ENCODE results near the gene NPTX1.

Gene NPTX1

GRCh38 chr17:80443916-80444643 lies 32.3 kb downstream of the NPTX1 start:
- 8 to 13% methylated on average over 29 of the region's 31 CpGs for WGBS, 2 experiments
- H3K9me3 ChIP-seq (ENCODE audit: control insufficient read depth, low read length): no peaks in the 10 kb centered on the region
- H3K27me3 ChIP-seq (ENCODE audit: control insufficient read depth, insufficient read depth, low read length, poor library complexity, severe bottlenecking): peaks cover 15% of the 10 kb centered on the region
- H3K27ac ChIP-seq (ENCODE audit: insufficient read depth, low read depth, low read length, poor library complexity, severe bottlenecking): no peak overlapping the region
- H3K36me3 ChIP-seq (ENCODE audit: control insufficient read depth, insufficient read depth, low read length): no peaks in the 10 kb centered on the region
- no peak overlapping the region for H3K4me3 ChIP-seq (ENCODE audit: insufficient read depth, low read depth, low read length)
- H3K4me1 ChIP-seq (ENCODE audit: control insufficient read depth, insufficient read depth, low read length): peaks cover 5% of the 10 kb centered on the region

GRCh38 chr17:80443498-80443897 lies 32.9 kb downstream of the NPTX1 start:
- Histone ChIP-seq H3K27ac (ENCODE audit: insufficient read depth, low read depth, low read length, poor library complexity, severe bottlenecking) (no peak overlapping the region), H3K36me3 (ENCODE audit: control insufficient read depth, insufficient read depth, low read length) (no peaks in the 10 kb centered on the region), H3K27me3 (ENCODE audit: control insufficient read depth, insufficient read depth, low read length, poor library complexity, severe bottlenecking) (peaks cover 15% of the 10 kb centered on the region), H3K4me3 (ENCODE audit: insufficient read depth, low read depth, low read length) (no peak overlapping the region), H3K4me1 (ENCODE audit: control insufficient read depth, insufficient read depth, low read length) (peaks cover 5% of the 10 kb centered on the region), H3K9me3 (ENCODE audit: control insufficient read depth, low read length) (no peaks in the 10 kb centered on the region)
- WGBS, 2 experiments: 39 to 40% methylated on average over 12 of the region's 12 CpGs

GRCh38 chr17:80442764-80443163 lies 33.6 kb downstream of the NPTX1 start:
- no peaks in the 10 kb centered on the region for H3K36me3 ChIP-seq (ENCODE audit: control insufficient read depth, insufficient read depth, low read length)
- H3K27me3 ChIP-seq (ENCODE audit: control insufficient read depth, insufficient read depth, low read length, poor library complexity, severe bottlenecking): peaks cover 15% of the 10 kb centered on the region
- no peak overlapping the region for H3K4me3 ChIP-seq (ENCODE audit: insufficient read depth, low read depth, low read length)
- H3K27ac ChIP-seq (ENCODE audit: insufficient read depth, low read depth, low read length, poor library complexity, severe bottlenecking): no peak overlapping the region
- 86 to 88% methylated on average over 3 of the region's 4 CpGs for WGBS, 2 experiments
- no peaks in the 10 kb centered on the region for H3K9me3 ChIP-seq (ENCODE audit: control insufficient read depth, low read length)
- H3K4me1 ChIP-seq (ENCODE audit: control insufficient read depth, insufficient read depth, low read length): peaks cover 5% of the 10 kb centered on the region

GRCh38 chr17:80442323-80442659 lies 34.1 kb downstream of the NPTX1 start:
- Histone ChIP-seq H3K4me1 (ENCODE audit: control insufficient read depth, insufficient read depth, low read length) (peaks cover 5% of the 10 kb centered on the region), H3K27me3 (ENCODE audit: control insufficient read depth, insufficient read depth, low read length, poor library complexity, severe bottlenecking) (peaks cover 15% of the 10 kb centered on the region), H3K9me3 (ENCODE audit: control insufficient read depth, low read length) (no peaks in the 10 kb centered on the region), H3K27ac (ENCODE audit: insufficient read depth, low read depth, low read length, poor library complexity, severe bottlenecking) (no peak overlapping the region), H3K36me3 (ENCODE audit: control insufficient read depth, insufficient read depth, low read length) (no peaks in the 10 kb centered on the region), H3K4me3 (ENCODE audit: insufficient read depth, low read depth, low read length) (no peak overlapping the region)
- WGBS, 2 experiments: 80% methylated on average over 12 of the region's 12 CpGs

GRCh38 chr17:80441598-80442322 lies 34.6 kb downstream of the NPTX1 start:
- no peak overlapping the region for H3K27ac ChIP-seq (ENCODE audit: insufficient read depth, low read depth, low read length, poor library complexity, severe bottlenecking)
- WGBS, 2 experiments: 82 to 84% methylated on average over 14 of the region's 14 CpGs
- no peaks in the 10 kb centered on the region for H3K36me3 ChIP-seq (ENCODE audit: control insufficient read depth, insufficient read depth, low read length)
- no peaks in the 10 kb centered on the region for H3K9me3 ChIP-seq (ENCODE audit: control insufficient read depth, low read length)
- H3K4me3 ChIP-seq (ENCODE audit: insufficient read depth, low read depth, low read length): no peak overlapping the region
- H3K27me3 ChIP-seq (ENCODE audit: control insufficient read depth, insufficient read depth, low read length, poor library complexity, severe bottlenecking): peaks cover 15% of the 10 kb centered on the region
- peaks cover 5% of the 10 kb centered on the region for H3K4me1 ChIP-seq (ENCODE audit: control insufficient read depth, insufficient read depth, low read length)

GRCh38 chr17:80441133-80441578 lies 35.3 kb downstream of the NPTX1 start:
- Histone ChIP-seq H3K27ac (ENCODE audit: insufficient read depth, low read depth, low read length, poor library complexity, severe bottlenecking) (no peak overlapping the region), H3K27me3 (ENCODE audit: control insufficient read depth, insufficient read depth, low read length, poor library complexity, severe bottlenecking) (peaks cover 15% of the 10 kb centered on the region), H3K4me3 (ENCODE audit: insufficient read depth, low read depth, low read length) (no peak overlapping the region), H3K36me3 (ENCODE audit: control insufficient read depth, insufficient read depth, low read length) (no peaks in the 10 kb centered on the region), H3K9me3 (ENCODE audit: control insufficient read depth, low read length) (no peaks in the 10 kb centered on the region), H3K4me1 (ENCODE audit: control insufficient read depth, insufficient read depth, low read length) (peaks cover 5% of the 10 kb centered on the region)
- WGBS, 2 experiments: 8 to 11% methylated on average over 14 of the region's 14 CpGs

GRCh38 chr17:80439499-80439898 lies 36.9 kb downstream of the NPTX1 start:
- Histone ChIP-seq H3K27me3 (ENCODE audit: control insufficient read depth, insufficient read depth, low read length, poor library complexity, severe bottlenecking) (peaks cover 15% of the 10 kb centered on the region), H3K9me3 (ENCODE audit: control insufficient read depth, low read length) (no peaks in the 10 kb centered on the region), H3K27ac (ENCODE audit: insufficient read depth, low read depth, low read length, poor library complexity, severe bottlenecking) (no peak overlapping the region), H3K4me3 (ENCODE audit: insufficient read depth, low read depth, low read length) (no peak overlapping the region), H3K36me3 (ENCODE audit: control insufficient read depth, insufficient read depth, low read length) (no peaks in the 10 kb centered on the region), H3K4me1 (ENCODE audit: control insufficient read depth, insufficient read depth, low read length) (peaks cover 5% of the 10 kb centered on the region)
- WGBS, 2 experiments: 86 to 87% methylated on average over 9 of the region's 9 CpGs

GRCh38 chr17:80438806-80439205 lies 37.6 kb downstream of the NPTX1 start:
- H3K27ac ChIP-seq (ENCODE audit: insufficient read depth, low read depth, low read length, poor library complexity, severe bottlenecking): no peak overlapping the region
- H3K4me3 ChIP-seq (ENCODE audit: insufficient read depth, low read depth, low read length): no peak overlapping the region
- H3K36me3 ChIP-seq (ENCODE audit: control insufficient read depth, insufficient read depth, low read length): no peaks in the 10 kb centered on the region
- no peaks in the 10 kb centered on the region for H3K4me1 ChIP-seq (ENCODE audit: control insufficient read depth, insufficient read depth, low read length)
- peaks cover 12% of the 10 kb centered on the region for H3K27me3 ChIP-seq (ENCODE audit: control insufficient read depth, insufficient read depth, low read length, poor library complexity, severe bottlenecking)
- no peaks in the 10 kb centered on the region for H3K9me3 ChIP-seq (ENCODE audit: control insufficient read depth, low read length)
- 89 to 95% methylated on average over 5 of the region's 5 CpGs for WGBS, 2 experiments

GRCh38 chr17:80437532-80437931 lies 38.9 kb downstream of the NPTX1 start:
- H3K27me3 ChIP-seq (ENCODE audit: control insufficient read depth, insufficient read depth, low read length, poor library complexity, severe bottlenecking): no peaks in the 10 kb centered on the region
- no peak overlapping the region for H3K4me3 ChIP-seq (ENCODE audit: insufficient read depth, low read depth, low read length)
- 82 to 83% methylated on average over 10 of the region's 10 CpGs for WGBS, 2 experiments
- no peaks in the 10 kb centered on the region for H3K9me3 ChIP-seq (ENCODE audit: control insufficient read depth, low read length)
- H3K27ac ChIP-seq (ENCODE audit: insufficient read depth, low read depth, low read length, poor library complexity, severe bottlenecking): no peak overlapping the region
- no peaks in the 10 kb centered on the region for H3K4me1 ChIP-seq (ENCODE audit: control insufficient read depth, insufficient read depth, low read length)
- H3K36me3 ChIP-seq (ENCODE audit: control insufficient read depth, insufficient read depth, low read length): no peaks in the 10 kb centered on the region

GRCh38 chr17:80433916-80434666 lies 42.3 kb downstream of the NPTX1 start:
- H3K36me3 ChIP-seq (ENCODE audit: control insufficient read depth, insufficient read depth, low read length): no peaks in the 10 kb centered on the region
- H3K4me1 ChIP-seq (ENCODE audit: control insufficient read depth, insufficient read depth, low read length): peaks cover 3% of the 10 kb centered on the region
- no peak overlapping the region for H3K4me3 ChIP-seq (ENCODE audit: insufficient read depth, low read depth, low read length)
- H3K27me3 ChIP-seq (ENCODE audit: control insufficient read depth, insufficient read depth, low read length, poor library complexity, severe bottlenecking): no peaks in the 10 kb centered on the region
- no peaks in the 10 kb centered on the region for H3K9me3 ChIP-seq (ENCODE audit: control insufficient read depth, low read length)
- 79 to 81% methylated on average over 12 of the region's 12 CpGs for WGBS, 2 experiments
- no peak overlapping the region for H3K27ac ChIP-seq (ENCODE audit: insufficient read depth, low read depth, low read length, poor library complexity, severe bottlenecking)

All from ectodermal cell (in vitro differentiated cells).